ENCODE results near the gene GPC3. TPM values are rescaled to one million over a fixed set of nuclear protein-coding genes. Genes with fewer than 3 reads are reported as not detected.

GPC3 gene
- total RNA-seq, 2 experiments from 2014 or later, result 0.25 to 0.59 TPM

GRCh38 chrX:134013524-134013923, 28.1 kb upstream of the GPC3 start:
- no peak for TF ChIP-seq CTCF (IDR thresholded peaks at IDR 0.05)

GRCh38 chrX:134013092-134013497, 27.7 kb upstream of the GPC3 start:
- no peaks in the 10 kb centered on the region for H3K4me1 Mint-ChIP-seq (ENCODE audit: low read depth)

More at GRCh38 chrX:134013524-134013923, 28.1 kb upstream of the GPC3 start:
- CTCF ChIA-PET, result no interaction called here
- Histone ChIP-seq H3K9me3 (ENCODE audit: control insufficient read depth in 1 of 2, insufficient read depth in 1 of 2, low read length in 2 of 2) (no peaks in the 10 kb centered on the region), H3K4me3 (ENCODE audit: low read length) (no peak overlapping the region), H3K27ac (ENCODE audit: low read depth in 1 of 2, low read length in 2 of 2) (no peak overlapping the region), H3K27me3 (ENCODE audit: control insufficient read depth in 1 of 2, insufficient read depth in 2 of 2, low read length in 2 of 2) (no peaks in the 10 kb centered on the region), H3K4me1 (ENCODE audit: insufficient read depth, low read length) (no peaks in the 10 kb centered on the region), H3K36me3 (ENCODE audit: insufficient read depth, low read length) (no peaks in the 10 kb centered on the region)
- H3K4me1 Mint-ChIP-seq (ENCODE audit: low read depth), result no peaks in the 10 kb centered on the region
- no peaks in the 10 kb centered on the region for H3K27me3 Mint-ChIP-seq
- DNase-seq (no peak), ATAC-seq (ENCODE audit: poor library complexity) (no peak)
- no peak overlapping the region for H3K4me3 Mint-ChIP-seq
- no peak overlapping the region for H3K27ac Mint-ChIP-seq
- no peaks in the 10 kb centered on the region for H3K9me3 Mint-ChIP-seq
- H3K36me3 Mint-ChIP-seq (ENCODE audit: low read depth), result no peaks in the 10 kb centered on the region
- POLR2A ChIA-PET, result no interaction called here
- intact Hi-C loops (cut with DNase I, micrococcal nuclease), result no loop called here

GRCh38 chrX:134010690-134011089, 25.3 kb upstream of the GPC3 start:
- Mint-ChIP-seq H3K4me1 (ENCODE audit: low read depth) (no peaks in the 10 kb centered on the region), H3K36me3 (ENCODE audit: low read depth) (no peaks in the 10 kb centered on the region), H3K27me3 (no peaks in the 10 kb centered on the region), H3K27ac (no peak overlapping the region), H3K9me3 (no peaks in the 10 kb centered on the region), H3K4me3 (no peak overlapping the region)
- ATAC-seq (ENCODE audit: poor library complexity), result no peak
- H3K27me3 ChIP-seq (ENCODE audit: control insufficient read depth in 1 of 2, insufficient read depth in 2 of 2, low read length in 2 of 2), result no peaks in the 10 kb centered on the region
- no peaks in the 10 kb centered on the region for H3K9me3 ChIP-seq (ENCODE audit: control insufficient read depth in 1 of 2, insufficient read depth in 1 of 2, low read length in 2 of 2)
- intact Hi-C loops (cut with DNase I, micrococcal nuclease), result no loop called here
- no peak overlapping the region for H3K27ac ChIP-seq (ENCODE audit: low read depth in 1 of 2, low read length in 2 of 2)
- H3K4me1 ChIP-seq (ENCODE audit: insufficient read depth, low read length), result no peaks in the 10 kb centered on the region
- no peak for DNase-seq
- ChIA-PET CTCF (no interaction called here), POLR2A (no interaction called here)
- TF ChIP-seq CTCF (IDR thresholded peaks at IDR 0.05), result no peak
- H3K36me3 ChIP-seq (ENCODE audit: insufficient read depth, low read length), result no peaks in the 10 kb centered on the region
- no peak overlapping the region for H3K4me3 ChIP-seq (ENCODE audit: low read length)

More at GRCh38 chrX:134013092-134013497, 27.7 kb upstream of the GPC3 start:
- ChIA-PET POLR2A (no interaction called here), CTCF (no interaction called here)
- Histone ChIP-seq H3K4me1 (ENCODE audit: insufficient read depth, low read length) (no peaks in the 10 kb centered on the region), H3K27me3 (ENCODE audit: control insufficient read depth in 1 of 2, insufficient read depth in 2 of 2, low read length in 2 of 2) (no peaks in the 10 kb centered on the region), H3K27ac (ENCODE audit: low read depth in 1 of 2, low read length in 2 of 2) (no peak overlapping the region), H3K9me3 (ENCODE audit: control insufficient read depth in 1 of 2, insufficient read depth in 1 of 2, low read length in 2 of 2) (no peaks in the 10 kb centered on the region), H3K4me3 (ENCODE audit: low read length) (no peak overlapping the region), H3K36me3 (ENCODE audit: insufficient read depth, low read length) (no peaks in the 10 kb centered on the region)
- ATAC-seq (ENCODE audit: poor library complexity) (no peak), DNase-seq (no peak)
- no peak overlapping the region for H3K4me3 Mint-ChIP-seq
- H3K27ac Mint-ChIP-seq, result no peak overlapping the region
- H3K9me3 Mint-ChIP-seq, result no peaks in the 10 kb centered on the region
- intact Hi-C loops (cut with DNase I, micrococcal nuclease), result no loop called here
- no peaks in the 10 kb centered on the region for H3K27me3 Mint-ChIP-seq
- no peak for TF ChIP-seq CTCF (IDR thresholded peaks at IDR 0.05)
- no peaks in the 10 kb centered on the region for H3K36me3 Mint-ChIP-seq (ENCODE audit: low read depth)

Measured in CD4-positive, alpha-beta T cell (primary cell).